HepG2 (cell line): ENCODE data around the gene MYOM1. TPM values are rescaled to one million over a fixed set of nuclear protein-coding genes. Genes with fewer than 3 reads are reported as not detected.

Experiments
- FOSL1 ChIP-seq: sonication (generic); formaldehyde crosslinking; IDR thresholded peaks from 2 replicates; pipeline ENCODE4 v1.9.0; 2021; ENCODE audit warnings: missing genetic modification reagents, borderline replicate concordance
- GABPB1 ChIP-seq: IDR thresholded peaks from 2 replicates; pipeline ENCODE4 v1.6.1; 2016; ENCODE audit warnings: mild to moderate bottlenecking, missing genetic modification reagents, moderate library complexity, missing compliant biosample characterization
- MLLT10 ChIP-seq: sonication (generic); formaldehyde crosslinking; IDR thresholded peaks from 2 replicates; pipeline ENCODE4 v1.4.0; 2020; ENCODE audit warnings: missing genetic modification reagents
- PHF21A ChIP-seq: sonication (generic); formaldehyde crosslinking; IDR thresholded peaks from 2 replicates; pipeline ENCODE4 v1.5.0; 2020; ENCODE audit warnings: mild to moderate bottlenecking, missing genetic modification reagents
- PPARG ChIP-seq: conservative IDR thresholded peaks from 2 replicates; pipeline ENCODE4 v1.6.1; 2016; ENCODE audit warnings: missing biosample characterization, missing genetic modification reagents
- PREB ChIP-seq: sonication (generic); formaldehyde crosslinking; IDR thresholded peaks from 2 replicates; pipeline ENCODE4 v1.4.0; 2020; ENCODE audit warnings: missing genetic modification reagents
- PTBP1 ChIP-seq: fragments of 200-400 bp; formaldehyde crosslinking; IDR thresholded peaks from 2 replicates; pipeline ENCODE4 v1.6.1; 2018; ENCODE audit warnings: low read length, low read depth; ENCODE audit not compliant: poor library complexity, severe bottlenecking
- RELA ChIP-seq: sonication (generic); formaldehyde crosslinking; IDR thresholded peaks from 2 replicates; pipeline ENCODE4 v1.4.0; 2020; ENCODE audit warnings: missing genetic modification reagents
- SAFB2 ChIP-seq: sonication (generic); formaldehyde crosslinking; IDR thresholded peaks from 2 replicates; pipeline ENCODE4 v1.5.1; 2020; ENCODE audit warnings: missing genetic modification reagents, low read depth, mild to moderate bottlenecking, borderline replicate concordance
- SP140L ChIP-seq: sonication (generic); formaldehyde crosslinking; IDR thresholded peaks from 2 replicates; pipeline ENCODE4 v1.4.0; 2020; ENCODE audit warnings: missing genetic modification reagents, borderline replicate concordance
- ZBTB1 ChIP-seq: sonication (generic); formaldehyde crosslinking; IDR thresholded peaks from 2 replicates; pipeline ENCODE4 v1.4.0; 2020; ENCODE audit warnings: missing genetic modification reagents, borderline replicate concordance
- ZNF3 ChIP-seq: IDR thresholded peaks from 2 replicates; pipeline ENCODE4 v1.7.0; 2017; ENCODE audit warnings: inconsistent platforms
- ZNF549 ChIP-seq: sonication (generic); formaldehyde crosslinking; IDR thresholded peaks from 2 replicates; pipeline ENCODE4 v1.5.0; 2020; ENCODE audit warnings: missing genetic modification reagents
- ZNF724P ChIP-seq: sonication (generic); formaldehyde crosslinking; IDR thresholded peaks from 2 replicates; pipeline ENCODE4 v1.8.0; 2022; ENCODE audit warnings: missing genetic modification reagents, borderline replicate concordance
- ZNF784 ChIP-seq: sonication (generic); formaldehyde crosslinking; IDR thresholded peaks from 2 replicates; pipeline ENCODE4 v1.5.1; 2020; ENCODE audit warnings: missing genetic modification reagents, mild to moderate bottlenecking, borderline replicate concordance
- polyA plus RNA-seq, 8 experiments: library from polyadenylated mRNA; depleted of rRNA in 3 of 8; stranded (reverse) in 7 of 8; unstranded in 1 of 8; fragments of >200 nt; fragmentation: Illumina TruSeq in 4 of 8; extraction: Trizol in 4 of 8; gene quantifications; 2 replicates each; pipeline versions ENCODE4 v1.2.1 to v1.2.3, GENCODE V29; 2011 to 2016; ENCODE audit warnings: low read depth in 4 of 8, missing spikeins in 1 of 8, mixed read lengths in 1 of 8; ENCODE audit not compliant: insufficient read depth in 1 of 8
- total RNA-seq, 5 experiments: library from RNA; depleted of rRNA; stranded (reverse); fragments of >200 nt; fragmentation: Illumina TruSeq; extraction: Trizol; gene quantifications; 2 replicates each; pipeline ENCODE4 v1.2.3, GENCODE V29; 2016; ENCODE audit warnings: low read depth in 1 of 5
- TF ChIP-seq, protein P1 (sequence below): IDR thresholded peaks from 2 replicates; pipeline ENCODE4 v1.4.0; 2020; ENCODE audit warnings: mild to moderate bottlenecking, missing genetic modification reagents
- TF ChIP-seq, protein P2 (sequence below): sonication (generic); formaldehyde crosslinking; IDR thresholded peaks from 2 replicates; pipeline ENCODE4 v1.4.0; 2020; ENCODE audit warnings: missing genetic modification reagents, borderline replicate concordance
- TF ChIP-seq, protein P3 (sequence below): sonication (generic); formaldehyde crosslinking; conservative IDR thresholded peaks from 2 replicates; pipeline ENCODE4 v1.5.0; 2020; ENCODE audit warnings: missing genetic modification reagents
- TF ChIP-seq, protein P4 (sequence below): sonication (generic); formaldehyde crosslinking; IDR thresholded peaks from 2 replicates; pipeline ENCODE4 v1.9.0; 2021; ENCODE audit warnings: missing genetic modification reagents, mild to moderate bottlenecking, borderline replicate concordance

MYOM1 gene
- total and polyA plus RNA-seq, 2 of the 13 experiments (the other 11 are each of a cell fraction or from before 2014, with no cell fraction given) = 0.46 to 0.98 TPM

DNA sequence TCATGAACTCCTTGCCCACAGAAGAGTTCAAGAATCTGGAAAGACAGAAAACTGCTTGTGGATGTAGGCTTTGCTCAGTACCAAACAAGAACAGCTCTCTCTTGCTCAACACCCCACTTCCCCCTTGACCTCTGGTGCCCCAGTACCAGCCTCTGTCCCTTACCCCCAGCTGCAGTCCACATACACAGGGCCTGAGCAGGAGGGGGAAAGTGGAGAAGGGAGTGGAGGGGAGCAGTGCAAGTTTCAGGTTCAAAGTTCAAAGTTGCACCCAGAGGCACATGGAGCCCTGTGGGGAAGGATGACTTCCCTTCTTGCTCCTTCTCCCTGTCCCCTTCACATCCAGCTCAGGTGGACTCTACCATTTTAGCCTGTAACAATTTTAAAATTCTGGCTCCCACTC, 145.7 kb downstream of the MYOM1 start (continued):
- TF ChIP-seq PHF21A (CRISPR knock-in tag) (0 out of 2 replicates have a peak, but pooled peaks have one; percentile 21), GABPB1 (CRISPR knock-in tag) (no peak), ZNF784 (CRISPR knock-in tag) (no peak), RELA (CRISPR knock-in tag) (no peak), ZNF3 (CRISPR knock-in tag) (no peak), PREB (CRISPR knock-in tag) (no peak), ZBTB1 (CRISPR knock-in tag) (no peak), ZNF549 (CRISPR knock-in tag) (no peak), MLLT10 (CRISPR knock-in tag) (no peak), SAFB2 (no peak), PPARG (CRISPR knock-in tag) (no peak), SP140L (no peak), FOSL1 (CRISPR knock-in tag) (no peak), ZNF724P (no peak), PTBP1 (no peak)
- TF ChIP-seq, protein P1, sequence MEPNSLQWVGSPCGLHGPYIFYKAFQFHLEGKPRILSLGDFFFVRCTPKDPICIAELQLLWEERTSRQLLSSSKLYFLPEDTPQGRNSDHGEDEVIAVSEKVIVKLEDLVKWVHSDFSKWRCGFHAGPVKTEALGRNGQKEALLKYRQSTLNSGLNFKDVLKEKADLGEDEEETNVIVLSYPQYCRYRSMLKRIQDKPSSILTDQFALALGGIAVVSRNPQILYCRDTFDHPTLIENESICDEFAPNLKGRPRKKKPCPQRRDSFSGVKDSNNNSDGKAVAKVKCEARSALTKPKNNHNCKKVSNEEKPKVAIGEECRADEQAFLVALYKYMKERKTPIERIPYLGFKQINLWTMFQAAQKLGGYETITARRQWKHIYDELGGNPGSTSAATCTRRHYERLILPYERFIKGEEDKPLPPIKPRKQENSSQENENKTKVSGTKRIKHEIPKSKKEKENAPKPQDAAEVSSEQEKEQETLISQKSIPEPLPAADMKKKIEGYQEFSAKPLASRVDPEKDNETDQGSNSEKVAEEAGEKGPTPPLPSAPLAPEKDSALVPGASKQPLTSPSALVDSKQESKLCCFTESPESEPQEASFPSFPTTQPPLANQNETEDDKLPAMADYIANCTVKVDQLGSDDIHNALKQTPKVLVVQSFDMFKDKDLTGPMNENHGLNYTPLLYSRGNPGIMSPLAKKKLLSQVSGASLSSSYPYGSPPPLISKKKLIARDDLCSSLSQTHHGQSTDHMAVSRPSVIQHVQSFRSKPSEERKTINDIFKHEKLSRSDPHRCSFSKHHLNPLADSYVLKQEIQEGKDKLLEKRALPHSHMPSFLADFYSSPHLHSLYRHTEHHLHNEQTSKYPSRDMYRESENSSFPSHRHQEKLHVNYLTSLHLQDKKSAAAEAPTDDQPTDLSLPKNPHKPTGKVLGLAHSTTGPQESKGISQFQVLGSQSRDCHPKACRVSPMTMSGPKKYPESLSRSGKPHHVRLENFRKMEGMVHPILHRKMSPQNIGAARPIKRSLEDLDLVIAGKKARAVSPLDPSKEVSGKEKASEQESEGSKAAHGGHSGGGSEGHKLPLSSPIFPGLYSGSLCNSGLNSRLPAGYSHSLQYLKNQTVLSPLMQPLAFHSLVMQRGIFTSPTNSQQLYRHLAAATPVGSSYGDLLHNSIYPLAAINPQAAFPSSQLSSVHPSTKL (CRISPR knock-in tag) = peak; percentile 79
- TF ChIP-seq, protein P2, sequence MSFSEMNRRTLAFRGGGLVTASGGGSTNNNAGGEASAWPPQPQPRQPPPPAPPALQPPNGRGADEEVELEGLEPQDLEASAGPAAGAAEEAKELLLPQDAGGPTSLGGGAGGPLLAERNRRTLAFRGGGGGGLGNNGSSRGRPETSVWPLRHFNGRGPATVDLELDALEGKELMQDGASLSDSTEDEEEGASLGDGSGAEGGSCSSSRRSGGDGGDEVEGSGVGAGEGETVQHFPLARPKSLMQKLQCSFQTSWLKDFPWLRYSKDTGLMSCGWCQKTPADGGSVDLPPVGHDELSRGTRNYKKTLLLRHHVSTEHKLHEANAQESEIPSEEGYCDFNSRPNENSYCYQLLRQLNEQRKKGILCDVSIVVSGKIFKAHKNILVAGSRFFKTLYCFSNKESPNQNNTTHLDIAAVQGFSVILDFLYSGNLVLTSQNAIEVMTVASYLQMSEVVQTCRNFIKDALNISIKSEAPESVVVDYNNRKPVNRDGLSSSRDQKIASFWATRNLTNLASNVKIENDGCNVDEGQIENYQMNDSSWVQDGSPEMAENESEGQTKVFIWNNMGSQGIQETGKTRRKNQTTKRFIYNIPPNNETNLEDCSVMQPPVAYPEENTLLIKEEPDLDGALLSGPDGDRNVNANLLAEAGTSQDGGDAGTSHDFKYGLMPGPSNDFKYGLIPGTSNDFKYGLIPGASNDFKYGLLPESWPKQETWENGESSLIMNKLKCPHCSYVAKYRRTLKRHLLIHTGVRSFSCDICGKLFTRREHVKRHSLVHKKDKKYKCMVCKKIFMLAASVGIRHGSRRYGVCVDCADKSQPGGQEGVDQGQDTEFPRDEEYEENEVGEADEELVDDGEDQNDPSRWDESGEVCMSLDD (CRISPR knock-in tag) = peak; percentile 74; the same call in 1 of the 2 replicates
- TF ChIP-seq, protein P3, sequence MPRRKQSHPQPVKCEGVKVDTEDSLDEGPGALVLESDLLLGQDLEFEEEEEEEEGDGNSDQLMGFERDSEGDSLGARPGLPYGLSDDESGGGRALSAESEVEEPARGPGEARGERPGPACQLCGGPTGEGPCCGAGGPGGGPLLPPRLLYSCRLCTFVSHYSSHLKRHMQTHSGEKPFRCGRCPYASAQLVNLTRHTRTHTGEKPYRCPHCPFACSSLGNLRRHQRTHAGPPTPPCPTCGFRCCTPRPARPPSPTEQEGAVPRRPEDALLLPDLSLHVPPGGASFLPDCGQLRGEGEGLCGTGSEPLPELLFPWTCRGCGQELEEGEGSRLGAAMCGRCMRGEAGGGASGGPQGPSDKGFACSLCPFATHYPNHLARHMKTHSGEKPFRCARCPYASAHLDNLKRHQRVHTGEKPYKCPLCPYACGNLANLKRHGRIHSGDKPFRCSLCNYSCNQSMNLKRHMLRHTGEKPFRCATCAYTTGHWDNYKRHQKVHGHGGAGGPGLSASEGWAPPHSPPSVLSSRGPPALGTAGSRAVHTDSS (CRISPR knock-in tag) = no peak
- TF ChIP-seq, protein P4, sequence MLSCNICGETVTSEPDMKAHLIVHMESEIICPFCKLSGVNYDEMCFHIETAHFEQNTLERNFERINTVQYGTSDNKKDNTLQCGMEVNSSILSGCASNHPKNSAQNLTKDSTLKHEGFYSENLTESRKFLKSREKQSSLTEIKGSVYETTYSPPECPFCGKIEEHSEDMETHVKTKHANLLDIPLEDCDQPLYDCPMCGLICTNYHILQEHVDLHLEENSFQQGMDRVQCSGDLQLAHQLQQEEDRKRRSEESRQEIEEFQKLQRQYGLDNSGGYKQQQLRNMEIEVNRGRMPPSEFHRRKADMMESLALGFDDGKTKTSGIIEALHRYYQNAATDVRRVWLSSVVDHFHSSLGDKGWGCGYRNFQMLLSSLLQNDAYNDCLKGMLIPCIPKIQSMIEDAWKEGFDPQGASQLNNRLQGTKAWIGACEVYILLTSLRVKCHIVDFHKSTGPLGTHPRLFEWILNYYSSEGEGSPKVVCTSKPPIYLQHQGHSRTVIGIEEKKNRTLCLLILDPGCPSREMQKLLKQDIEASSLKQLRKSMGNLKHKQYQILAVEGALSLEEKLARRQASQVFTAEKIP = no peak
